ENCODE results near the gene NECTIN4.

The NECTIN4 gene

GRCh38 chr1:161021970-161022353 lies 67.4 kb downstream of the NECTIN4 start:
- FAIRE-seq (no peak), DNase-seq (ENCODE audit: insufficient read length, low spot score) (no peak)
- no peak for TF ChIP-seq POLR2A (IDR thresholded peaks at IDR 0.05; ENCODE audit: low read depth, low read length)

- FAIRE-seq (no peak), DNase-seq (ENCODE audit: insufficient read length, low spot score) (peak; percentile 55)
- peak; percentile 36 for TF ChIP-seq POLR2A (IDR thresholded peaks at IDR 0.05; ENCODE audit: low read depth, low read length)
These were observed 68.0 kb downstream of the NECTIN4 start for GRCh38 chr1:161021165-161021969.

Data from H54 (cell line).